HepG2 (cell line): ENCODE measurements around the gene IGF1. TPM values are rescaled to one million over a fixed set of nuclear protein-coding genes. Genes with fewer than 3 reads are reported as not detected.

ENCODE experiments used
- ATAC-seq: fragments of 200-7000 bp; cut with Tn5 transposase; 3 replicates; pipeline ENCODE4 v1.9.1; 2020; ENCODE audit warnings: mild to moderate bottlenecking, moderate library complexity
- BruUV-seq: library from RNA; stranded (reverse); fragments of 400-500 nt; replicated peaks from 2 replicates; lab custom pipeline; 2021; lab: Mats Ljungman, UMichigan
- CTCF ChIA-PET: fragments of 300-600 bp; formaldehyde crosslinking; extraction: SDS; loops from one replicate; lab custom pipeline; 2021; ENCODE audit warnings: low total read pairs, inconsistent platforms, low intra/inter-chr PET ratio; lab: Yijun Ruan, JAX
- POLR2A ChIA-PET: fragments of 350-600 bp; sonication (Branson Sonifier 250); formaldehyde crosslinking; loops from one replicate; lab custom pipeline; 2020; ENCODE audit warnings: antibody characterized with exemption, inconsistent platforms; lab: Yijun Ruan, JAX
- DNase-seq: peaks from one replicate; pipeline ENCODE4 v3.0.0-alpha.2; 2015; ENCODE audit warnings: low spot score
- FAIRE-seq: peaks from 3 replicates; lab custom pipeline; 2011; peaks lifted over from hg19 to GRCh38; lab: Jason Lieb, UNC
- H2AFZ ChIP-seq: one replicate; pipeline ENCODE4 v1.6.1; 2011; ENCODE audit warnings: low read length, inconsistent platforms
- H3K27ac ChIP-seq: fragments of 300-600 bp; 3 replicates; pipeline ENCODE4 v1.8.0; 2011; ENCODE audit warnings: mixed run types, mild to moderate bottlenecking, mixed read lengths, low read length, inconsistent platforms; ENCODE audit not compliant: insufficient read depth; ENCODE audit errors: extremely low read length
- H3K27me3 ChIP-seq, 2 experiments: fragments of 200-600 bp in 1 of 2; 2 replicates in 1 of 2; 3 replicates in 1 of 2; pipeline versions ENCODE4 v1.6.0 to v1.8.0; 2011; ENCODE audit warnings: low read length in 2 of 2, mild to moderate bottlenecking in 2 of 2, moderate library complexity in 2 of 2, inconsistent platforms in 1 of 2; ENCODE audit not compliant: insufficient read depth in 2 of 2, control insufficient read depth in 1 of 2
- H3K36me3 ChIP-seq, 2 experiments: fragments of 200-600 bp in 1 of 2; replicated peaks in 1 of 2; 2 replicates in 1 of 2; 3 replicates in 1 of 2; pipeline versions ENCODE4 v1.5.1 to v1.8.0; 2011; ENCODE audit warnings: low read length in 2 of 2, inconsistent platforms in 1 of 2; ENCODE audit not compliant: insufficient read depth in 2 of 2, control insufficient read depth in 1 of 2
- H3K4me1 ChIP-seq: 2 replicates; pipeline ENCODE4 v1.5.1; 2012; ENCODE audit warnings: low read length, inconsistent platforms; ENCODE audit not compliant: insufficient read depth
- H3K4me2 ChIP-seq: 2 replicates; pipeline ENCODE4 v1.6.0; 2011; ENCODE audit warnings: low read depth, low read length, inconsistent platforms
- H3K4me3 ChIP-seq, 3 experiments: fragments of 200-600 bp in 1 of 3; sonication (generic), shearing (Covaris generic) in 1 of 3; replicated peaks in 1 of 3; 2 replicates each; pipeline ENCODE4 v1.5.1; 2011 to 2016; ENCODE audit warnings: low read length in 3 of 3, inconsistent platforms in 2 of 3, low read depth in 2 of 3, mild to moderate bottlenecking in 2 of 3, control low read depth in 1 of 3, mixed read lengths in 1 of 3; ENCODE audit not compliant: insufficient read depth in 1 of 3
- H3K79me2 ChIP-seq: one replicate; pipeline ENCODE4 v1.6.1; 2011; ENCODE audit warnings: low read length, inconsistent platforms; ENCODE audit not compliant: insufficient read depth
- H3K9ac ChIP-seq: 2 replicates; pipeline ENCODE4 v1.6.0; 2011; ENCODE audit warnings: mild to moderate bottlenecking, low read depth, low read length, inconsistent platforms; ENCODE audit not compliant: insufficient read depth
- H3K9me3 ChIP-seq: 2 replicates; pipeline ENCODE4 v1.5.1; 2012; ENCODE audit warnings: mild to moderate bottlenecking, low read length
- H4K20me1 ChIP-seq: 2 replicates; pipeline ENCODE4 v1.6.0; 2011; ENCODE audit warnings: inconsistent platforms, mild to moderate bottlenecking, low read length, moderate library complexity; ENCODE audit not compliant: insufficient read depth
- ARID3A ChIP-seq: IDR thresholded peaks from 2 replicates; pipeline ENCODE4 v1.6.1; 2012; ENCODE audit warnings: low read depth, low read length, improper control_type of control experiment
- DR1 ChIP-seq: sonication (generic); formaldehyde crosslinking; IDR thresholded peaks from 2 replicates; pipeline ENCODE4 v1.8.0; 2021; ENCODE audit warnings: mild to moderate bottlenecking, missing genetic modification reagents, inconsistent platforms
- ELF1 ChIP-seq: sonication (generic); formaldehyde crosslinking; IDR thresholded peaks from 2 replicates; pipeline ENCODE4 v1.4.0; 2020; ENCODE audit warnings: missing genetic modification reagents
- ELF4 ChIP-seq: sonication (generic); formaldehyde crosslinking; IDR thresholded peaks from 2 replicates; pipeline ENCODE4 v1.5.0; 2020; ENCODE audit warnings: missing genetic modification reagents, mild to moderate bottlenecking, moderate library complexity, borderline replicate concordance
- FOSL1 ChIP-seq: sonication (generic); formaldehyde crosslinking; IDR thresholded peaks from 2 replicates; pipeline ENCODE4 v1.9.0; 2021; ENCODE audit warnings: missing genetic modification reagents, borderline replicate concordance
- FOSL2 ChIP-seq: sonication (generic); formaldehyde crosslinking; IDR thresholded peaks from 2 replicates; pipeline ENCODE4 v1.4.0; 2020; ENCODE audit warnings: missing genetic modification reagents
- HMG20B ChIP-seq: conservative IDR thresholded peaks from 2 replicates; pipeline ENCODE4 v1.6.1; 2016; ENCODE audit warnings: missing genetic modification reagents, missing compliant biosample characterization
- HNRNPH1 ChIP-seq: fragments of 200-400 bp; formaldehyde crosslinking; optimal IDR thresholded peaks from 2 replicates; pipeline ENCODE3; 2017; ENCODE audit warnings: mild to moderate bottlenecking, low read depth, low read length
- ISX ChIP-seq: sonication (generic); formaldehyde crosslinking; conservative IDR thresholded peaks from 2 replicates; pipeline ENCODE4 v1.5.0; 2020; ENCODE audit warnings: missing genetic modification reagents
- KLF12 ChIP-seq: sonication (generic); formaldehyde crosslinking; IDR thresholded peaks from 2 replicates; pipeline ENCODE4 v1.4.0; 2020; ENCODE audit warnings: missing genetic modification reagents, borderline replicate concordance
- SETDB1 ChIP-seq: sonication (generic); formaldehyde crosslinking; IDR thresholded peaks from 2 replicates; pipeline ENCODE4 v1.5.1; 2020; ENCODE audit warnings: missing genetic modification reagents, mild to moderate bottlenecking, borderline replicate concordance
- SNAI1 ChIP-seq: sonication (generic); formaldehyde crosslinking; IDR thresholded peaks from 2 replicates; pipeline ENCODE4 v1.5.0; 2020; ENCODE audit warnings: mild to moderate bottlenecking, missing genetic modification reagents, borderline replicate concordance
- SYNCRIP ChIP-seq: fragments of 200-400 bp; formaldehyde crosslinking; IDR thresholded peaks from 2 replicates; pipeline ENCODE4 v1.6.1; 2018; ENCODE audit warnings: mild to moderate bottlenecking, low read depth, low read length; ENCODE audit not compliant: insufficient read depth
- ZNF460 ChIP-seq: sonication (generic); formaldehyde crosslinking; IDR thresholded peaks from 2 replicates; pipeline ENCODE4 v1.5.1; 2020; ENCODE audit warnings: missing genetic modification reagents, mild to moderate bottlenecking, borderline replicate concordance
- WGBS: methylation state at CpG from one replicate; pipeline ENCODE4 v1.1.6; 2017; ENCODE audit warnings: low lambda C conversion rate; 5-methylcytosine and 5-hydroxymethylcytosine counted together
- in situ Hi-C: cut with HindIII; loops from 2 replicates; pipeline ENCODE4 v1.10.0; 2017; ENCODE audit warnings: low pct_unique_long_range_greater_than_20kb; ENCODE audit not compliant: extremely low pct_ligation_motif_present
- intact Hi-C: fragments of 100-400 bp; cut with micrococcal nuclease; formaldehyde crosslinking; loops from one replicate; pipeline ENCODE4 v1.10.0; 2022; ENCODE audit not compliant: unreplicated experiment
- polyA plus RNA-seq, 8 experiments: library from polyadenylated mRNA; depleted of rRNA in 3 of 8; stranded (reverse) in 7 of 8; unstranded in 1 of 8; fragments of >200 nt; fragmentation: Illumina TruSeq in 4 of 8; extraction: Trizol in 4 of 8; gene quantifications; 2 replicates each; pipeline versions ENCODE4 v1.2.1 to v1.2.3, GENCODE V29; 2011 to 2016; ENCODE audit warnings: low read depth in 4 of 8, missing spikeins in 1 of 8, mixed read lengths in 1 of 8; ENCODE audit not compliant: insufficient read depth in 1 of 8
- total RNA-seq, 5 experiments: library from RNA; depleted of rRNA; stranded (reverse); fragments of >200 nt; fragmentation: Illumina TruSeq; extraction: Trizol; gene quantifications; 2 replicates each; pipeline ENCODE4 v1.2.3, GENCODE V29; 2016; ENCODE audit warnings: low read depth in 1 of 5
- TF ChIP-seq, protein P1 (sequence below): sonication (generic); formaldehyde crosslinking; IDR thresholded peaks from 2 replicates; pipeline ENCODE4 v1.9.0; 2021; ENCODE audit warnings: missing genetic modification reagents, mild to moderate bottlenecking, borderline replicate concordance
- TF ChIP-seq, protein P2 (sequence below): sonication (generic); formaldehyde crosslinking; IDR thresholded peaks from 2 replicates; pipeline ENCODE4 v1.4.0; 2020; ENCODE audit warnings: missing genetic modification reagents

The IGF1 gene
- total and polyA plus RNA-seq, 2 of the 13 experiments (the other 11 are each of a cell fraction or from before 2014, with no cell fraction given), result not detected

DNA sequence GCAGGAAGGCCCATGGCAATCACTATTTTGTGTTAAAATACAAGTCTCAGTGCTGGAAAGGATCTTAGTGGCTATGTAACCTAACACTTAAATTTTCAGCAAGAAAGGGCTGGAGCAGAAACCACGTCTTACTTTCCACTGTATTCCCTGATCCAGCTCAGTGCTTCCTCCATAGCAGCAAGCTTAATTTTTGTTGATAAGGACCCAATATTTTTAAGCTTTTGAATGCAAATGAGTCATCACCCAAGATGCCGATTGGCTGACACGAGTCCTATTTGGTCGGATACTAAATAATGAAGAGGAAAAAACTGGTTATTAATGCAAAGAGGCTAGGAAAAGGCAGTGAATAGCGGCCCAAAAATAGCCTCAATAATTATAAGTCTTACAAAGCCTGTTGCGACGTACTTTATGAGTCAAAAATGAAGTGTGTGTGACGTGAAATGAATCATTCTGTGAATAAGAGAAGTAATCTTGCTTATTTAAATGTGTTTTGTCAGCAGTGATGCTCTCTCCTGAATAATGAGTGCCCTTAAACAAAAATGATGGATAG lies 46.9 kb upstream of the IGF1 start:
- Histone ChIP-seq H3K4me2 (no peak overlapping the region), H3K4me1 (no peaks in the 10 kb centered on the region), H3K9me3 (no peaks in the 10 kb centered on the region), H3K4me3 (no peak overlapping the region), H3K27me3 (no peaks in the 10 kb centered on the region), H3K27ac (no peak overlapping the region), H3K79me2 (no peaks in the 10 kb centered on the region), H4K20me1 (no peaks in the 10 kb centered on the region), H3K9ac (no peak overlapping the region), H2AFZ (no peak overlapping the region), H3K36me3 (no peaks in the 10 kb centered on the region)
- TF ChIP-seq SNAI1 (CRISPR knock-in tag) (no peak), HMG20B (CRISPR knock-in tag) (no peak), SYNCRIP (no peak), FOSL2 (CRISPR knock-in tag) (no peak), HNRNPH1 (no peak), ISX (no peak), SETDB1 (CRISPR knock-in tag) (no peak)
- ChIA-PET POLR2A (no interaction called here), CTCF (no interaction called here)
- 13% methylated on average over 8 of the region's 8 CpGs for WGBS
- in situ Hi-C loops (no loop called here), intact Hi-C loops (no loop called here)
- no peak for FAIRE-seq
- BruUV-seq, result no TSS peak
- DNase-seq, result no peak
- no peak for ATAC-seq

GRCh38 chr12:102526656-102527055 lies 46.3 kb upstream of the IGF1 start:
- intact Hi-C loops (no loop called here), in situ Hi-C loops (no loop called here)
- no peak overlapping the region for H3K4me3 ChIP-seq
- TF ChIP-seq ARID3A, result no peak
- TF ChIP-seq DR1 (CRISPR knock-in tag), result no peak
- TF ChIP-seq KLF12, result no peak
- no peak for TF ChIP-seq ZNF460 (CRISPR knock-in tag)
- TF ChIP-seq, protein P1, sequence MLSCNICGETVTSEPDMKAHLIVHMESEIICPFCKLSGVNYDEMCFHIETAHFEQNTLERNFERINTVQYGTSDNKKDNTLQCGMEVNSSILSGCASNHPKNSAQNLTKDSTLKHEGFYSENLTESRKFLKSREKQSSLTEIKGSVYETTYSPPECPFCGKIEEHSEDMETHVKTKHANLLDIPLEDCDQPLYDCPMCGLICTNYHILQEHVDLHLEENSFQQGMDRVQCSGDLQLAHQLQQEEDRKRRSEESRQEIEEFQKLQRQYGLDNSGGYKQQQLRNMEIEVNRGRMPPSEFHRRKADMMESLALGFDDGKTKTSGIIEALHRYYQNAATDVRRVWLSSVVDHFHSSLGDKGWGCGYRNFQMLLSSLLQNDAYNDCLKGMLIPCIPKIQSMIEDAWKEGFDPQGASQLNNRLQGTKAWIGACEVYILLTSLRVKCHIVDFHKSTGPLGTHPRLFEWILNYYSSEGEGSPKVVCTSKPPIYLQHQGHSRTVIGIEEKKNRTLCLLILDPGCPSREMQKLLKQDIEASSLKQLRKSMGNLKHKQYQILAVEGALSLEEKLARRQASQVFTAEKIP (CRISPR knock-in tag), result no peak
- TF ChIP-seq, protein P2, sequence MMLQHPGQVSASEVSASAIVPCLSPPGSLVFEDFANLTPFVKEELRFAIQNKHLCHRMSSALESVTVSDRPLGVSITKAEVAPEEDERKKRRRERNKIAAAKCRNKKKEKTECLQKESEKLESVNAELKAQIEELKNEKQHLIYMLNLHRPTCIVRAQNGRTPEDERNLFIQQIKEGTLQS (CRISPR knock-in tag), result no peak
- no peak for TF ChIP-seq FOSL1 (CRISPR knock-in tag)
- no peak for TF ChIP-seq ELF4
- no peak for TF ChIP-seq ELF1 (CRISPR knock-in tag)

More at GRCh38 chr12:102526656-102527055, 46.3 kb upstream of the IGF1 start:
- no peak overlapping the region for H2AFZ ChIP-seq
- ChIA-PET CTCF (no interaction called here), POLR2A (no interaction called here)
- no peak overlapping the region for H3K27ac ChIP-seq
- no peak for ATAC-seq
- no peaks in the 10 kb centered on the region for H3K9me3 ChIP-seq
- H3K27me3 ChIP-seq, result no peaks in the 10 kb centered on the region
- DNase-seq, result no peak
- no peaks in the 10 kb centered on the region for H3K79me2 ChIP-seq
- BruUV-seq, result no TSS peak
- H3K36me3 ChIP-seq, result no peaks in the 10 kb centered on the region
- no peak for FAIRE-seq
- H4K20me1 ChIP-seq, result no peaks in the 10 kb centered on the region
- no peak overlapping the region for H3K4me2 ChIP-seq
- no peaks in the 10 kb centered on the region for H3K4me1 ChIP-seq
- 0% methylated on average over 1 of the region's 1 CpG for WGBS
- no peak overlapping the region for H3K9ac ChIP-seq
